Retinal pigment epithelial cell (primary cell): Measurements from ENCODE around the gene MAN1A2.

Source experiments
- DNase-seq: peaks from one replicate; pipeline ENCODE4 v3.0.0-alpha.2; 2010; ENCODE audit warnings: low read depth
- H3K4me3 ChIP-seq: 2 replicates; pipeline ENCODE4 v1.5.1; 2011; ENCODE audit warnings: mild to moderate bottlenecking, low read length, control low read depth, moderate library complexity
- TF ChIP-seq, protein P1 (sequence below): conservative IDR thresholded peaks from 2 replicates; pipeline ENCODE4 v1.5.1; 2011; ENCODE audit warnings: low read depth, low read length, control low read depth, inconsistent platforms

MAN1A2 gene

GRCh38 chr1:117405042-117405441 is 37.8 kb downstream of the MAN1A2 start:
- DNase-seq = no peak
- TF ChIP-seq, protein P1, sequence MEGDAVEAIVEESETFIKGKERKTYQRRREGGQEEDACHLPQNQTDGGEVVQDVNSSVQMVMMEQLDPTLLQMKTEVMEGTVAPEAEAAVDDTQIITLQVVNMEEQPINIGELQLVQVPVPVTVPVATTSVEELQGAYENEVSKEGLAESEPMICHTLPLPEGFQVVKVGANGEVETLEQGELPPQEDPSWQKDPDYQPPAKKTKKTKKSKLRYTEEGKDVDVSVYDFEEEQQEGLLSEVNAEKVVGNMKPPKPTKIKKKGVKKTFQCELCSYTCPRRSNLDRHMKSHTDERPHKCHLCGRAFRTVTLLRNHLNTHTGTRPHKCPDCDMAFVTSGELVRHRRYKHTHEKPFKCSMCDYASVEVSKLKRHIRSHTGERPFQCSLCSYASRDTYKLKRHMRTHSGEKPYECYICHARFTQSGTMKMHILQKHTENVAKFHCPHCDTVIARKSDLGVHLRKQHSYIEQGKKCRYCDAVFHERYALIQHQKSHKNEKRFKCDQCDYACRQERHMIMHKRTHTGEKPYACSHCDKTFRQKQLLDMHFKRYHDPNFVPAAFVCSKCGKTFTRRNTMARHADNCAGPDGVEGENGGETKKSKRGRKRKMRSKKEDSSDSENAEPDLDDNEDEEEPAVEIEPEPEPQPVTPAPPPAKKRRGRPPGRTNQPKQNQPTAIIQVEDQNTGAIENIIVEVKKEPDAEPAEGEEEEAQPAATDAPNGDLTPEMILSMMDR = no peak
- no peak overlapping the region for H3K4me3 ChIP-seq

DNA sequence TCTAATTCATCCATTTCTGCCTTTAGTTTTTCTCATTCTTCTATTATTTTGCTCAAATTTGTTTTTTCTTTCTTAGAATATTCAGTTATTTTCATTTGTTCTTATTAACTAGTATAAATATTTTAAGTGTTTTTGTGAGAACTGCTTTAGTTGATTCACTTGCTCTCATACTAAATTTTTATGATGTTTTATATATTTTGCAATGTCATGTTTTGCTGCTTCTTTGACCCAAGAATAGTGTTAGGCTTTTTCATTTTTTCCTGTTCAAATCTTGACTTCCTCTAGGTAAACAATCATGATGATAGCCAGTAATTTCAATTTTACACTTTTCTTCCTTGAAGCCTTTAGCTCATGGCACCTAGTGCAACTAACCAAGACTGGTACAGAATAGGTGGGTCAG is 45.2 kb downstream of the MAN1A2 start:
- no peak overlapping the region for H3K4me3 ChIP-seq
- DNase-seq = no peak
- TF ChIP-seq, protein P1 = no peak

- no peak for DNase-seq
- TF ChIP-seq, protein P1 = no peak
- no peak overlapping the region for H3K4me3 ChIP-seq
Observed at GRCh38 chr1:117413412-117413811, 46.2 kb downstream of the MAN1A2 start.

GRCh38 chr1:117414943-117415342 is 47.7 kb downstream of the MAN1A2 start:
- no peak overlapping the region for H3K4me3 ChIP-seq
- TF ChIP-seq, protein P1 = no peak
- DNase-seq = no peak

GRCh38 chr1:117416004-117416403 is 48.8 kb downstream of the MAN1A2 start:
- H3K4me3 ChIP-seq = no peak overlapping the region
- TF ChIP-seq, protein P1 = no peak
- DNase-seq = no peak

DNA sequence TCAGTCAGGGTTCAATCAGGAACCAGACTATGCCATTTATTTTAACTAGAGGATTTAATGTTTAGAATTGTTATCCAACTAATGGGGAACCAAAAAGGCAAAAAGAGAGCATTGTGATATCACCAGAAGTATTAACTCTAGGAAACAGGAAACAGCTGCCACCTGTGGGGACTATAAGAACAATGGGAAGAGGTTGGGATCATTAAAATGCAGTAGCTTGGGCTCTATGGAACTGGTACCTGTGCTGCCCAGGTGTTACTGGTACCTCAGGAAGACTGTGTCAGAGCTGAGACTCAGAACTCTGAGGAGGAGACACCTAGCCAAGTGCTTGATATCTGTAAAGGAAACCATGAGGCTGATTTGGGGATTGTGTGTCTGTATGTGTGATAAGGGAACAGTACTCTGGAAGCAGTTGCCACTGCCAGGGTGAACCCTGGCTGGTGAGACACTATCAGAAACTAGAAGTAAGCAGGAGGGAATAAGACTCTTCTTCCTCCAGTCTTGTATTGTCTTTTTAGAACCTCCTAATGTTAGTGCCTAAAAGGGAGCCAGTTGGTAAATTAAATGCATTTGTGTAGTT is 49.4 kb downstream of the MAN1A2 start:
- no peak overlapping the region for H3K4me3 ChIP-seq
- TF ChIP-seq, protein P1 = no peak
- DNase-seq = no peak

DNA sequence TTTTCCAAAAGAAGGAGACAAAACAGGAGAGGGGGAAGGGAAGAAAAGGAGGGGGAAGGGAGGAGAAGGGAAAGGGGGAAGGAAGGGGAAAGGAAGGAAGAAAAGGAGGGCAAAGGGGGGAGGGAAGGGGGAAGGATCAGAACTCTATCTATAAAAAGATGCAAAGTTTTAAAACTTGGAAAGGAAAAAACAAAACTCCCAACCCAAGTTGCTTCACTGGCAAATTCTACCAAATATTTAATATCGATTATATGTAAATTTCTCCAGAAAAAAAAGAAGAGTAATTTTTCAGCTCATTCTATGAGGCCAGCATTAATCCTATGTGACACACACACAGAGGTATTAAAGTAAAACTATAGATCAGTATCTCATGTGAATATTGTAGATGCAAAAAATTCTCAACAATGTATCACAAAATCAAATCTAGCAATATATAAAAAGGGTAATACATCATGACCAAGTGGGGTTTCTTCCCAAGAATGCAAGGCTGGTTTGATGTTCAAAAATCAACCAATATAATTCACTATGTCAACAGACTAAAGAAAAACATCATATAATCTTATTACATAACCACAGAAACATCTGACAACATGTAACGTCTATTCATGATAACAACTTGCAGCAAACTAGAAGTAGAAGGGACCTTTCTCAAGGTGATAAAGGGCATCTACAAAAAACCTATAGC is 57.9 kb downstream of the MAN1A2 start:
- no peak overlapping the region for H3K4me3 ChIP-seq
- TF ChIP-seq, protein P1 = no peak
- DNase-seq = no peak
